HCEC 1CT (cell line): ENCODE results near the gene GRPEL1.

Experiments used
- DNase-seq: peaks from one replicate; pipeline ENCODE4 v3.0.0-alpha.2; 2017

GRPEL1 gene

GRCh38 chr4:7043284-7044136, 24.4 kb downstream of the GRPEL1 start, which contains the start of gene TADA2B:
Gene TADA2B (plus strand): TSS chr4:7043372. CDS start chr4:7043580, 208 bp downstream.
- DNase-seq: peak; percentile 33

- DNase-seq: peak; percentile 94
Measured at GRCh38 chr4:7042503-7043283, 25.2 kb downstream of the GRPEL1 start.

- DNase-seq: no peak
Measured at GRCh38 chr4:7041801-7042502, 25.9 kb downstream of the GRPEL1 start.

GRCh38 chr4:7041246-7041645, 26.6 kb downstream of the GRPEL1 start:
- DNase-seq: no peak

- DNase-seq: no peak
Measured at GRCh38 chr4:7040765-7041164, 27.1 kb downstream of the GRPEL1 start.

GRCh38 chr4:7037425-7037824, 30.4 kb downstream of the GRPEL1 start:
- DNase-seq: no peak

GRCh38 chr4:7034262-7035081, 33.4 kb downstream of the GRPEL1 start:
- no peak for DNase-seq

GRCh38 chr4:7032596-7032995, 35.3 kb downstream of the GRPEL1 start:
- DNase-seq: no peak

- no peak for DNase-seq
Measured at GRCh38 chr4:7031558-7032449, 36.1 kb downstream of the GRPEL1 start.

GRCh38 chr4:7030856-7031255, 37.0 kb downstream of the GRPEL1 start:
- no peak for DNase-seq

GRCh38 chr4:7029921-7030320, 37.9 kb downstream of the GRPEL1 start:
- no peak for DNase-seq

GRCh38 chr4:7029212-7029611, 38.7 kb downstream of the GRPEL1 start:
- no peak for DNase-seq

GRCh38 chr4:7027913-7028312, 40.0 kb downstream of the GRPEL1 start:
- DNase-seq: no peak

GRCh38 chr4:7027284-7027683, 40.6 kb downstream of the GRPEL1 start:
- no peak for DNase-seq

GRCh38 chr4:7026107-7026506, 41.8 kb downstream of the GRPEL1 start:
- no peak for DNase-seq

- DNase-seq: no peak
Measured at GRCh38 chr4:7025040-7025602, 42.7 kb downstream of the GRPEL1 start.

- no peak for DNase-seq
Measured at GRCh38 chr4:7024336-7024890, 43.5 kb downstream of the GRPEL1 start.

GRCh38 chr4:7023901-7024300, 44.0 kb downstream of the GRPEL1 start:
- no peak for DNase-seq

- no peak for DNase-seq
Measured at GRCh38 chr4:7023486-7023885, 44.4 kb downstream of the GRPEL1 start.

- DNase-seq: peak; percentile 59
Measured at GRCh38 chr4:7021930-7022664, 45.8 kb downstream of the GRPEL1 start.
